OCI-LY1 (cell line): ENCODE measurements around the gene LPAR3.

Experiments
- H2AFZ ChIP-seq: fragments of 200-600 bp; sonication (generic), shearing (Covaris generic); 2 replicates; pipeline ENCODE4 v1.6.0; 2014; ENCODE audit warnings: antibody characterized with exemption, mild to moderate bottlenecking, low read length
- H3F3A ChIP-seq: fragments of 200-600 bp; sonication (generic), shearing (Covaris generic); 2 replicates; pipeline ENCODE4 v1.6.0; 2014; ENCODE audit warnings: mild to moderate bottlenecking, antibody characterized with exemption, low read length, moderate library complexity; ENCODE audit not compliant: insufficient read depth
- H3K27ac ChIP-seq: fragments of 200-600 bp; sonication (generic); 2 replicates; pipeline ENCODE4 v1.5.1; 2014; ENCODE audit warnings: low read length, mixed run types, mild to moderate bottlenecking, low read depth; ENCODE audit not compliant: poor library complexity, severe bottlenecking
- H3K27me3 ChIP-seq: fragments of 200-600 bp; sonication (generic); 2 replicates; pipeline ENCODE4 v1.6.0; 2014; ENCODE audit warnings: antibody characterized with exemption, mild to moderate bottlenecking, low read length, moderate library complexity; ENCODE audit not compliant: insufficient read depth
- H3K36me3 ChIP-seq: fragments of 200-600 bp; sonication (generic); 2 replicates; pipeline ENCODE4 v1.6.1; 2014; ENCODE audit warnings: mild to moderate bottlenecking, antibody characterized with exemption, low read length, moderate library complexity, mixed read lengths; ENCODE audit not compliant: insufficient read depth
- H3K4me1 ChIP-seq: fragments of 200-600 bp; sonication (generic); 2 replicates; pipeline ENCODE4 v1.5.1; 2014; ENCODE audit warnings: mild to moderate bottlenecking, low read length, moderate library complexity; ENCODE audit not compliant: insufficient read depth, severe bottlenecking
- H3K4me2 ChIP-seq: fragments of 200-600 bp; sonication (generic), shearing (Covaris generic); 2 replicates; pipeline ENCODE4 v1.6.1; 2014; ENCODE audit warnings: low read length
- H3K4me3 ChIP-seq: fragments of 200-600 bp; sonication (generic); 2 replicates; pipeline ENCODE4 v1.5.1; 2014; ENCODE audit warnings: low read length, low read depth, mild to moderate bottlenecking, mixed read lengths; ENCODE audit not compliant: poor library complexity, severe bottlenecking
- H3K79me2 ChIP-seq: fragments of 200-600 bp; shearing (Covaris generic); 2 replicates; pipeline ENCODE4 v1.6.1; 2016; ENCODE audit warnings: mixed run types, low read length, mixed read lengths; ENCODE audit not compliant: insufficient read depth
- H3K9ac ChIP-seq: fragments of 200-600 bp; sonication (generic), shearing (Covaris generic); 2 replicates; pipeline ENCODE4 v1.6.1; 2014; ENCODE audit warnings: mild to moderate bottlenecking, low read length, mixed read lengths
- H3K9me2 ChIP-seq: fragments of 200-600 bp; sonication (generic), shearing (Covaris generic); 2 replicates; pipeline ENCODE4 v1.6.1; 2014; ENCODE audit warnings: low read depth, mild to moderate bottlenecking, low read length, mixed read lengths
- H3K9me3 ChIP-seq: fragments of 200-600 bp; shearing (Covaris generic); 2 replicates; pipeline ENCODE4 v1.6.1; 2014; ENCODE audit warnings: low read length, mixed read lengths
- H4K20me1 ChIP-seq: fragments of 200-600 bp; sonication (generic), shearing (Covaris generic); 2 replicates; pipeline ENCODE4 v1.6.0; 2016; ENCODE audit warnings: mild to moderate bottlenecking, low read length; ENCODE audit not compliant: insufficient read depth
- EZH2 ChIP-seq: fragments of 200-600 bp; sonication (generic), shearing (Covaris generic); IDR thresholded peaks from 2 replicates; pipeline ENCODE4 v1.8.0; 2017; ENCODE audit warnings: borderline replicate concordance, mixed run types, mild to moderate bottlenecking, antibody characterized with exemption, low read length, moderate library complexity, mixed read lengths
- TF ChIP-seq, protein P1 (sequence below): fragments of 200-600 bp; sonication (generic), shearing (Covaris generic); IDR thresholded peaks from 2 replicates; pipeline ENCODE4 v1.5.1; 2017; ENCODE audit warnings: mild to moderate bottlenecking, antibody characterized with exemption, low read length, moderate library complexity, mixed read lengths

The LPAR3 gene

DNA sequence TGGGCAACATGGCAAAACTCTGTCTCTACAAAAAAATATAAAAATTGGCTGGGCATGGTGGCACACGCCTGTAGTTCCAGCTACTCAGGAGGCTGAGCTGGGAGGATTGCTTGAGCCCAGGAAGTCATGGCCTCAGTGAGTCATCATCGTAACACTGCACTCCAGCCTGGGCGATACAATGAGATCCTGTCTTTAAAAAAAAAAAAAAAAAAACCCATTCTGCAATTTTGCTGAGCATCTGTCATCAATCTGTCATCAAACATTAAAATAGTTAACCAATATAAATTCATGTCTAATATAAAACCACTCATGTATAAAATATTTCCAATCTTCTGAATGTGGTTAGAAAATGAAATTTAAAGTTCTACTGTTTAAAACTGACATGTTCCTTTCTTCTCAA lies 56.9 kb downstream of the LPAR3 start:
- Histone ChIP-seq H3K36me3 (no peaks in the 10 kb centered on the region), H3K4me1 (no peaks in the 10 kb centered on the region), H3K27me3 (no peaks in the 10 kb centered on the region), H3K27ac (no peak overlapping the region), H3K9ac (no peak overlapping the region), H3K79me2 (no peaks in the 10 kb centered on the region), H3K9me3 (no peaks in the 10 kb centered on the region), H4K20me1 (no peaks in the 10 kb centered on the region), H3K4me2 (no peak overlapping the region), H3F3A (no peaks in the 10 kb centered on the region), H3K9me2 (no peaks in the 10 kb centered on the region), H3K4me3 (no peak overlapping the region), H2AFZ (no peak overlapping the region)
- TF ChIP-seq, protein P1, sequence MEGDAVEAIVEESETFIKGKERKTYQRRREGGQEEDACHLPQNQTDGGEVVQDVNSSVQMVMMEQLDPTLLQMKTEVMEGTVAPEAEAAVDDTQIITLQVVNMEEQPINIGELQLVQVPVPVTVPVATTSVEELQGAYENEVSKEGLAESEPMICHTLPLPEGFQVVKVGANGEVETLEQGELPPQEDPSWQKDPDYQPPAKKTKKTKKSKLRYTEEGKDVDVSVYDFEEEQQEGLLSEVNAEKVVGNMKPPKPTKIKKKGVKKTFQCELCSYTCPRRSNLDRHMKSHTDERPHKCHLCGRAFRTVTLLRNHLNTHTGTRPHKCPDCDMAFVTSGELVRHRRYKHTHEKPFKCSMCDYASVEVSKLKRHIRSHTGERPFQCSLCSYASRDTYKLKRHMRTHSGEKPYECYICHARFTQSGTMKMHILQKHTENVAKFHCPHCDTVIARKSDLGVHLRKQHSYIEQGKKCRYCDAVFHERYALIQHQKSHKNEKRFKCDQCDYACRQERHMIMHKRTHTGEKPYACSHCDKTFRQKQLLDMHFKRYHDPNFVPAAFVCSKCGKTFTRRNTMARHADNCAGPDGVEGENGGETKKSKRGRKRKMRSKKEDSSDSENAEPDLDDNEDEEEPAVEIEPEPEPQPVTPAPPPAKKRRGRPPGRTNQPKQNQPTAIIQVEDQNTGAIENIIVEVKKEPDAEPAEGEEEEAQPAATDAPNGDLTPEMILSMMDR: no peak
- TF ChIP-seq EZH2: no peak

DNA sequence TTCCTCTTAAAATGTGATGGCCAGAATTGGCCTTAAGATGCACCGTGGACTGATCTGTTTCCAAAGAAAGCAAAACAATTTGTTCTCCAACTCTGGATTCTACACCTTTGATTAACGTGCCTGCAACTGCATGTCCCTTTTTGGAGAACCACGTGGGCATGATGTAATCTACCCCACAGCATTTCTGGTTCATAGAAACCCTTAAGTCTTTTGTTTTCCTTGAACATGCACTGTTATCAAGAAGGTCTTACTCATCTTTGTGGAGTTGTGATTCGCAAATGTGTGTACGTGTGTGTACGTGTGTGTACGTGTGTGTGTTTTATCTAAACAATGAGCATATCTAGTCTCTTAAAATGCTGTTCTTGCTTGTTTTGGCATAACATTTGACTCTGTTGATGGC lies 57.8 kb downstream of the LPAR3 start:
- Histone ChIP-seq H3K9me2 (no peaks in the 10 kb centered on the region), H3K9me3 (no peaks in the 10 kb centered on the region), H3K4me1 (no peaks in the 10 kb centered on the region), H3K27ac (no peak overlapping the region), H3K79me2 (no peaks in the 10 kb centered on the region), H3K4me2 (no peak overlapping the region), H3K36me3 (no peaks in the 10 kb centered on the region), H3F3A (no peaks in the 10 kb centered on the region), H3K9ac (no peak overlapping the region), H3K27me3 (no peaks in the 10 kb centered on the region), H3K4me3 (no peak overlapping the region), H4K20me1 (no peaks in the 10 kb centered on the region), H2AFZ (no peak overlapping the region)
- TF ChIP-seq, protein P1: no peak
- TF ChIP-seq EZH2: no peak

DNA sequence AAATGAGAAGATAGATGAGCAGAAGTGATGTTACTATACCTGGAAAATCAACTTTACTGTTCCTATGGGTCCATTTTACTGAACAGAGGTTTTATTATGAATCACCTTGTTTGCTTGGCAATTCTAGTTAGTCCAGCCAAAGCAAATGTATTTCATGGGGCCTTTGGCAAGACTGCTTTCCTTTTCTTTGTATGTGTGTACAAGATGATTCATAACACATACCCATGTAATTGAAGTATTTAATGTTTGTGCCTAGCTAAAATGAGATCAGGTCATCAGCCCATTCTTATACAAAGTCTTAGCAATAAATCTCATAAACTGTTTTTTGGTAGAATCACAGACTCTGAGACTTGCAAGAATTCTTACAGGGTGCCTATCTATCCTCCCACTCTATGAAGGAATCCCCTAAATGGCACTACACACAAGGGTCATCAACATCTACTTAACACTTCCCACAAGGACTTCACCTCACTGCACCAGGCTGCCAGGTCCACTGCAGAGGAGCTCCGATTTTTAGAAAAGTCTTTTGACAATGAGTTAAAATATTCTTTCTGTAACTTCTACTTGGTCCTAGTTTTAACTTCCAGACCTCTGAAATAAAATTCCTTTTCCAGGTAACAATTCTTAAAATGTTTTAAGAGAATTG lies 58.5 kb downstream of the LPAR3 start:
- no peak overlapping the region for H3K4me3 ChIP-seq
- TF ChIP-seq EZH2: no peak
- TF ChIP-seq, protein P1: no peak
- H3K9me3 ChIP-seq: no peaks in the 10 kb centered on the region
- H3K9me2 ChIP-seq: no peaks in the 10 kb centered on the region
- H3F3A ChIP-seq: no peaks in the 10 kb centered on the region
- H3K4me1 ChIP-seq: no peaks in the 10 kb centered on the region
- no peak overlapping the region for H3K9ac ChIP-seq
- no peaks in the 10 kb centered on the region for H4K20me1 ChIP-seq
- H3K4me2 ChIP-seq: no peak overlapping the region
- no peak overlapping the region for H2AFZ ChIP-seq
- no peaks in the 10 kb centered on the region for H3K36me3 ChIP-seq
- no peaks in the 10 kb centered on the region for H3K79me2 ChIP-seq
- H3K27ac ChIP-seq: no peak overlapping the region
- H3K27me3 ChIP-seq: no peaks in the 10 kb centered on the region
